ACHN (cell line): Measurements from ENCODE around the gene ELMO3.
A peak's percentile ranks its signal among the peaks of the same experiment; 100 is the strongest.

ENCODE experiments used
- DNase-seq: peaks from one replicate; pipeline ENCODE4 v3.0.0-alpha.2; 2015
- in situ Hi-C: cut with HindIII; loops from 2 replicates; pipeline ENCODE4 v1.10.0; 2017; ENCODE audit warnings: low sequenced_read_pairs, low pct_ligation_motif_present, low pct_unique_long_range_greater_than_20kb

ELMO3 gene

DNA sequence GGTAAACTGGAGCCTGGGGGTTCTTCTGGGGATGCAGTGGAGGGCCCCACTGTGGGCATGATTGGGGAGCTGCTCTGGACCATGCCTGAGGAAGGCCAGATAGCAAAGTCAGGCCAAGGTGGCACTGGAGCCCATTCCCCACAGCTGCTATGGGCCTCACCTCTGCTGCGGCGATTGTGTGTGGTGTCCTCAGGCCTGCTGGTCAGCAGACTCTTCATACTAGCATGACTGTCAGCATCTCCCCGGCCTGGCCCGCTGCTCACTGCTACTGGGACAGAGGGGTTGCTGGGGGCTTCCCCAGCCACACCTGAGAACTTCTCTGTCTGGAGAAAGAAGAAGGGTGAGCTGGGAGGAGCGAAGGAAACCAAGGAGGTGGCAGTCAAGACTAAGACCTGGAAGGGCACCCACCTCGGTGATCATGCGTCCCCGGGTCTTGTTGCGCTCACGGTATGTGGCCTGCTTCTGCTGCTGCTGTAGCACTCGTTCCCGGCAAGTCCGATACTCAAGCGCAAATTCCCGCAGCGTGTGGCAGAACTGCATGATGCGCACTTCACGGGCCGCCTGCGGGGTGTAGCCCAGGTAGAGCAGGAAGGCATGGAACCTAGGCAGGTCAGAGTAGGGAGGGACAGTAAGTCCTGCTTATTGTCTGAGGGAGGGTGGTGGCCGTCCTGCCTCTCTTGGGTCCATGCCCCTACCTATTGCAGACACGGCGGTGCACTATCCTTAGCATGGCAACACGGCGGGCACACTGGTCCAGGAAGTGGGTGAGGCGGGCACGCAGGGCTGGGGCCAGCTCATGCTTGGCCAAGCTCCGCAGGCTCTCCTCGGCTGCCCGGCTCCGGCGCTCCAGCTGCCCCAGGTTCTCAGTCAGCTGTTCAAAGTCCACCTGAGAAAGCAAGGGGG lies 31.2 kb downstream of the ELMO3 start:
- DNase-seq, result no peak
- in situ Hi-C loops, result no loop called here

- in situ Hi-C loops, result no loop called here
- no peak for DNase-seq
Measured at GRCh38 chr16:67230809-67231660, 32.1 kb downstream of the ELMO3 start.

DNA sequence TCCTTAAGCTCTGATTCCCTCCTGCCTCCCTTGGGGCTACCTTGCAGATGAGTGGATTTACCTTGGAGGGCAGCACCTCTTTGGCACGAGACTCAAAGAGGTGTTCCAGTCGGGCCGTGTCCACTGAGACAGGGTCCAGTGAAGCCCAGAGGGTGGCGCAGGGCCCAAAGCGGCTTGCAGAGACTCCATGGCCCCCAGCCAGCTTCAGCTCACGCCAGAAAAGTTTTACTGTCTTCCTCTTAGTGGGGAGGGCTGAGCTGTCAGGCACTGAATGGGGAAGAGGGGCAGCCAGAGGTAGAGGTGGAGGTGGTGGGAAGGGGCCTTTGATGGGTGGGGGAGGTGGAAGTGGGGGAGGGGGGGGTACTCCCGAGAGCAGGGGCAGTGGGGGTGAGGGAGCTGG lies 34.7 kb downstream of the ELMO3 start:
- DNase-seq, result no peak
- in situ Hi-C loops, result no loop called here

GRCh38 chr16:67234180-67234597 lies 35.3 kb downstream of the ELMO3 start:
- DNase-seq, result no peak
- in situ Hi-C loops, result no loop called here

GRCh38 chr16:67235816-67236562 lies 37.1 kb downstream of the ELMO3 start:
- no peak for DNase-seq
- in situ Hi-C loops, result no loop called here

GRCh38 chr16:67236563-67237395 lies 37.8 kb downstream of the ELMO3 start:
- in situ Hi-C loops, result no loop called here
- peak; percentile 71 for DNase-seq

GRCh38 chr16:67237396-67238277 lies 38.7 kb downstream of the ELMO3 start:
- in situ Hi-C loops, result no loop called here
- no peak for DNase-seq

- DNase-seq, result no peak
- in situ Hi-C loops, result no loop called here
Measured at GRCh38 chr16:67238278-67238575, 39.3 kb downstream of the ELMO3 start.

GRCh38 chr16:67238806-67239470 lies 40.0 kb downstream of the ELMO3 start:
- in situ Hi-C loops, result no loop called here
- no peak for DNase-seq

DNA sequence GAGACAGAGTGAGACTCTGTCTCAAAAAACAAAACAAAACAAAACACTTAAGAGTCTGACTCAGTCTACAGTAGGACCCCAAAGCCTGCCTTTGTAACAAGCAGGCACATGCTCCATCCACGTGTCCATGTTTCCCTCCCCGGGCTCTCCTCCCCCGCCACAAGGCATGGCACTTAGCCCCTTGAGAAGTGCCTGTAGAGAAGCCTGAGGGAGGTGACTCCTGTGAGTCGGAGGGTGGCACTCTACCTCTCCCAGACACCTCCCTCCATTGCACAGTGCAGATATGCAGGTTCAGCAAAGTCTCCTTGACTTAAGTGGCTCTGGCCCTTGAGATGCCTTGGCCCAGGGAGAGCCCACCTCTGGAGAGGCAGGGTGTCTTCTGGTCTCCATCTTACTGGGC lies 41.6 kb downstream of the ELMO3 start:
- in situ Hi-C loops, result no loop called here
- DNase-seq, result no peak

GRCh38 chr16:67241008-67241900 lies 42.3 kb downstream of the ELMO3 start:
- peak; percentile 79 for DNase-seq
- in situ Hi-C loops, result no loop called here

GRCh38 chr16:67242138-67242730 lies 43.3 kb downstream of the ELMO3 start:
- in situ Hi-C loops, result no loop called here
- DNase-seq, result no peak

GRCh38 chr16:67243481-67243880 lies 44.5 kb downstream of the ELMO3 start:
- DNase-seq, result no peak
- in situ Hi-C loops, result no loop called here

DNA sequence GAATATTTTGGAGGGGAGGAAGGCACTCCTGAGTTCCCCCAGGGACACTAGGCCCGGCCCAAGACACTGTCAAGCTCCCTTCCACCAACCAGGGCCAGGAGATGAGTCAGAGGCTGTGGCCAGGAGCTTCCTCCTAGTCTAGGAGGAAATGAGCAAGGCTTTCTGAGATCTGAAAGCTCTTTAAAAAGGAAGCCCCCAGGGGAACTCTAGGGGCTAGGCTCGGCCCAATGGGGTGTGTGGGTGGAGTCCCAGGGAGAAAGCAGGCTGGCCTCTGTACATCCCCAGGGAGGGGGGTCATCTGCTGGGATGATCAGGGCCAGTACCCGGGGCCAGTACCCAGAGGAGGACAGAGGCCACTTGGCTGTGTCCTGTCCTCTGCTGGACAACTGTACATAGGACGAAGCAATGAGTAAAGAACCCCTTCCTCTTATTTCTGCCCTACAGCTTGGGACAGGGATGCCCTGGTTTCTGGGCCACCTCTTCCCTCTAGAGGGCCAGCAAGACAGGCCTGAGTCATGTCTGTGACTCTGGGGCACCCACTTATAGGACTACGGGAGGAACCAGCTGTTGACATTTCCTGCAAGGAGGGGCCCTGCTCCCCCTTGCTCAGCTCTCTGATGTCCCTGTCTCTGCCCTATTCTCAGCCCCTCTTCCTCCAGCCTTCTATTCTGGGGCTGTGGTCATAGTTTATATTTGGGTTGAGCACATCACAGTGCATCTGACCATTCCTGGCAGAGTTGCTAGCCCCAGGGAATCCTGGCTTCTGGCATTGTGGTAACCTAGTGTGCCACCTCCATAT lies 45.7 kb downstream of the ELMO3 start:
- DNase-seq, result peak; percentile 91
- in situ Hi-C loops, result no loop called here

GRCh38 chr16:67245186-67245585 lies 46.3 kb downstream of the ELMO3 start:
- DNase-seq, result no peak
- in situ Hi-C loops, result no loop called here
